GM18873 (cell line): ENCODE results near the gene MPPED1.

Experiments used
- ATAC-seq: cut with Tn5 transposase; IDR thresholded peaks from one replicate; pipeline ENCODE4 v1.9.1; 2021; ENCODE audit warnings: mild to moderate bottlenecking, moderate library complexity, moderate number of reproducible peaks; ENCODE audit not compliant: unreplicated experiment, low FRiP score

Gene MPPED1, protein sequence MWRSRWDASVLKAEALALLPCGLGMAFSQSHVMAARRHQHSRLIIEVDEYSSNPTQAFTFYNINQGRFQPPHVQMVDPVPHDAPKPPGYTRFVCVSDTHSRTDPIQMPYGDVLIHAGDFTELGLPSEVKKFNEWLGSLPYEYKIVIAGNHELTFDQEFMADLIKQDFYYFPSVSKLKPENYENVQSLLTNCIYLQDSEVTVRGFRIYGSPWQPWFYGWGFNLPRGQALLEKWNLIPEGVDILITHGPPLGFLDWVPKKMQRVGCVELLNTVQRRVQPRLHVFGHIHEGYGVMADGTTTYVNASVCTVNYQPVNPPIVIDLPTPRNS

DNA sequence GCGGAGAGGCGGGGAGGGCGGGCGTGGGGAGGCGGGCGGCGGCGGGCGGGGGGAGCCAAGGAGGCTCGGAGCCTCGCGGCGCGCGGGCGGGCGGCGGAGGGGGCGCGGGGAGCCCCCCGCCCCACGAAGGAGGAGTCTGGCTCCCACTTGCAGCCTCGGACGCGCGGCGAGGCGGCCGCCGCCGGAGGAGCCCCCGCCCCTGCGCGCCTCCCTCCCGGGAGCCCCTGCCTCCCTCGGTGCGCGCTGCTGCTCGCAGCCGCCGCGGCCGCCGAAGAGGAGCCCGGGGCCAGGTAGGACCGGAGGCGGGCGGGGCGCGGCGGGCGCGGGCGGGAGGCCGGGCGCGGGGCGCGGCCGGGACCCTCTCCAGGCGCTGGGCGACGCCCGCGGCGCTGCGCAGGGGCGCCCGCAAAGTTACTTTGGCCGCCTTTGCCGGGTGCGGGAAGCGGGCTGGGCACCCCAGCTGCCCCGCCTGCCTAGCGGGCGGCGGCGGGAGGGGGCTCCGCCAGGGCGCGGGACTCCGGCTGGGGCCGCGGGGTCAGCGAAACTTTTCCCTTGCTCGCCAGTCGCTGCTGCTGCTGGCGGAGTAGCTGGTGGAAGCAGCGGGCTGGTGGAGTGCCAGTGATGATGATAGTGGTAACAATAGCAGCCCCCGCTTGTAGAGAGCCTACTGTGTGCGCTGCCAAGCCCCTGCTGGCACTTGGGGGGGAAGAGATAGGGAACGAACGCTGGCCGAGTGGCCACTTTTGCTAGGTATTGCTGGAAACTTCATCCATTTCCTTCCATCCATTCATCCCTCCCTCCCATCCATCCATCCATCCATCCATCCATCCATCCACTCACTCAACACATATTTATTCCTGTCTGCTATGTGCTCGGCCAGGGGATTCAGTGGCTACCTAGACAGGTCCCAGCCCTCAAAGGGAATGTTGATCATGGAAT lies at the start of gene MPPED1:
Gene MPPED1, plus strand, starts transcription at position 146 of the 939 bp plus-strand sequence. CDS start 12,972 bp downstream, outside the sequence.
- no peak for ATAC-seq

DNA sequence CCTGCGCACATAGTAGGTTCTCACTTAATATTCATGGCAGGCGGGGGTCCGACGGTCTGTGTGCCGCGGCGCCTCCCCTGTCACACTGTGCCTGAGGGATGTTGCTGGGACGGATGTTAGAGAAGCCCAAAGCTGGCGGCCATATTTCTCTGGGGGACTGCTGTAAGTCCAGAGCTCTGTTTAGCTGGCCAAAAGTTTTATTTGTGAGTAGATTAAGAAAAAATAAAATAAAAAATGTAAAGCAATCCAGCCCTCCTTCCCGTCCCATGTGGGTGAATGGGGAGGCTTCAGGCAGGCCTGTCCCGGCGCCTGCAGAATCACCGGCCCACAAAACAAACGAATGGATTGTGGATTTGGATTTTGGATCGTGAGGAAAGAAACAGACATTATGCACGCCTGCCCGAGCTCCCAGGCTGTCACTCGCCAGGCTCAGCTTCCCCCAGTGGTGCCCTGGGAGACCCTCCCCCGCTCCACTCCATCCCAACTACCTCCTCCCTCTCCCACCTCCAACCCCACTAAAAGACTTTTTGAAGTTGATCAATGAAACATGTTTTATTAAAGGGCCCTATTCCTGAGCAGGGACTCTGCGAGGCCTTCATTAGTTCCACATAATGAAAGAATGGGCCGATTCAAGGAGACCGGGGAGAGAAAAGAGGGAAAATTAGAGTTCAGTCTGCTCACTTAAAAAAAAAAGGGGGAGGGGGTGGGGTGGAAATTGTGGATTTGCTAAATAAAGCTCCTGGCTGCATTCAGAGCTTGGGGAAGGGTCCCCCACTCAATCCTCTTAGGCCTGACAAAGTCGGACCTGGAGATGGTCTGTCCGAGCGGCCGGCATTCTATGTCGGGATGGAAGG lies 48.3 kb upstream of the MPPED1 start:
- ATAC-seq: no peak

DNA sequence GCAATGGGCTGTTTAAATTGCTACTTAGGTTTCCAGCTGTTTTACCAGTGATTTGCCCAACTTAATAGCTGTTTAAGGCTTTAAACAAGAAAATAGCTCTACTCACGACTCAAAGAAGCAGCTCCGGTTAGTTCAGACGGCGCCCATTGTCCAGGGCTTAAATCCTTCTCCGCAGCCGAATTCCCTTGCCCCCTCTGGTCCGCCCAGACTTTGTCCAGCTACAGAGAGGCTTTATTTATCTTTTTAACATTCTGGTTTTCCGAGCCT lies 47.7 kb upstream of the MPPED1 start:
- ATAC-seq: no peak

DNA sequence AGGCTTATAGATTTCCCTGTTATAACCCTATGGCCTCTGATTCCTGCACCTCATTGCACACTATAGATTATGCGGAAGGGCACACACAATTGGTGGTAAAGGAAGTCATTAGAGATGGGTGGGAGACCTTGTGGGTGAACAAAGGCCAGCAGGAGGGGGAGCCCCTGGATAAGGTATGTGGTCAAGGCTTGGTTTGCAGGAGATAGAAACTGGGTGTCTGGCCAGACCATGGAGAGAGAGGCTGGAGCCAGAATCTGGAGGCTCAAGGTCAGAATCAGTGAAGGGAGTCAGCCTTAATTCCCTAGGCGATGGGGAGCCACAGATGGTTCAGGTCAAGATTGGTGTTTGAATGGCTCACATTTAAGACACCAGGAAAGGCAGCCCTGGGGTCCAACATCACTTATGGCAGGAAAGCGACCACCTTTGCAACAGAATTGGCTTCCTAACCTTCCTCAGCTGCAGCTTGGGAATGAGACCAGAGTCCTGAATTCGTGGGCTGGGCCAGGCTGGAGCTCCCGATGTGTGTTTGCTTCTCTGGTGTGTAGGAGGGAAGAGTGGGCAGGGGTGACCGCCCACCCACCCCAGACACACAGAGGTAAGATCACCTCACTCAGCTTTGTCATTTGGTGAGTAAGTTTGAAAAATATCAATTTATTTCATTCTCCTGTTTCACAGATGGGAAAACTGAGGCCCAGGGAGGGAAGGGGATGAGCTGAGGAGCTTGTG lies 45.9 kb upstream of the MPPED1 start:
- no peak for ATAC-seq

DNA sequence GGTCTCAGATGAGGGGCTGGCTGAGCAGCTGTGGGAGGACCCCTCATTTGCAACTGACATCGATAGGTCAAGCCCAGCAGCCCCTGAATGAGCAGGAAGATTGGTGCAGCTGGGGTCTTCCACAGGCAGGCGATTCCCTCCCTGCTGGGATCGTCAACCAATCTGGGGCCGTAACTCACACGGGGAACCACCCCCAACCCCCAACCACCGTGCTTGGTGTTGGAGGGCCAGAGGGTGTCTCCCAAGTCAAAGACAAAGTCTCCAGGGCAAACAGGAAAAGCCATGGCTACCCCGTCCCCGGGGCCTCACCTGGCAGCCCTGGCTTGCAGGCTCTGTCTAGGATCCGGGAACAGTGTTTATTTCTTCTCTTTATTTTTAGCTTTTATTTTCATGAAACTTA lies 41.8 kb upstream of the MPPED1 start:
- no peak for ATAC-seq

DNA sequence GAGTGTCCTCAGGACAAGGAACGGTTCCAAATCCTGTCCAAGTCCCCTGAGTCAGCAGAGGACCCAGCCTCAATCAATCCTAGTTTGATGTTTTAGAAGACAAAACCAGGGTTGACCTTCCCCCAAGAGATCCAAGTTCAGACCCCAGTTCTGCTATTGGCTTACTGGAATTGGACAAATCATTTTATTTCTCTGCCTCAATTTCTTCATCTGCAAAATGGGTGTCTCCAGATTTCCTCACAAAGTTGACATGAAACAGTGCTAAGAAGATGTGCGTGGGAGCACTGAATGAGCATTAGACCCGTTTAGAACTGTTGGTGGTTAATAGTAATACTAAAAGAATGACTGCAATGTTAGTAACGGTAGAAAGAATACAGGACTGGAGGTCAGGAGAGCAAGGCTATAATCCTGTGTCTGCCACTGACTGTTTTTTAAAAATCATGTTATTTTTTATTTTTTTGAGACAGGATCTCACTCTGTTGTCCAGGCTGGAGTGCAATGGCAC lies 35.8 kb upstream of the MPPED1 start:
- no peak for ATAC-seq

DNA sequence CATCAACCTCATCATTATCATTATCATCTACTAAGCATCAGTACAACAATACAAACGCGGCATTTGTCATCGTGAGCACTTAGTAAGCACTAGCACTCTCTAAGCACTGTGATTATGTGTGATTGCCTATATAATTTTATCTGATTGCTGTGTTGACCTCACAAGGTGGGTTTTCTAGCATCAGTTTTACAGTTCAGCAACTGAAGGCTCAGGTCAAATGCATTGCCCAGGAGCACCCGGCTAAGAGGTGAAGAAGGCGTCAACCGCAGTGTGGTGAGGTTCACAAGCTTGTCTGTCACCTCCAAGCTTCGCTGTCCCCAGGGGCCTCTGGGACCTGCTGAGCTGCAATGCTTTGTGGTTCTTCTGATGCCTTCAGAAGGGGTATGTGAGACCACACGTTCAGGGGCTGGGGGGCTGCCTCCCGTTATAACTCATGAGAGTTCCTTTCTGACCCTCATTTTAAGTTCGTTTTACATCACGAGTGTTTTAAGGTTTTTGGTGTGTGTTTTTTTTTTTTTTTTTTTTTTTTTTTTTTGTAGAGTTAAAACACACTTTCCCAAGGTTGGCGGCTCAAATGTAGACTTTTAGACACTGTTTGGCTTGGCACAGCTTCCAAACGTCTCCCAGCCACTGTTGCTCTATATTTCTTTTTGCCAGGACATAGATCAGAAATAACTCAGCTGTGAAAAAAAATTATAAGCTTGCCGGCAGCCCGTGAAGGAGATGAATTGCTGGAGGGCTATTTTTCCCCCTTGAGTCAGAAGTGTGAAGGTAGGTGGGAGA lies 34.9 kb upstream of the MPPED1 start:
- ATAC-seq: no peak

DNA sequence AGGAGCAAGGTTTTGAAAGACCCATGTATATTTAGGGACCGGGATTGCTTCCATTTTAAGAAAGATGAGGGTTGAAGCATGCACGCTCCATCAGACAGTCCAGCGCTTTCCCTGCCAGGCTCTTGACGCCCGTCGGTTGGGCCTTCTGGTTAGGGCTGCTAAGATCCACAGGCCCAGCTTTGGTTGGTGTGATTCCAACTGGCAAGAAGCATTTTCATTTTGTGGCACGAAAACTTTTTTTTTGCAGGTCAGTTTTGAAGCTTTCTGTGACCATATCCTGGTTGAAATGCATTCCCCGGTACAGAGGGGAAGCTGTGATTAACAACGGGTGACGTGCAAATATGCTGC lies 34.3 kb upstream of the MPPED1 start:
- no peak for ATAC-seq

DNA sequence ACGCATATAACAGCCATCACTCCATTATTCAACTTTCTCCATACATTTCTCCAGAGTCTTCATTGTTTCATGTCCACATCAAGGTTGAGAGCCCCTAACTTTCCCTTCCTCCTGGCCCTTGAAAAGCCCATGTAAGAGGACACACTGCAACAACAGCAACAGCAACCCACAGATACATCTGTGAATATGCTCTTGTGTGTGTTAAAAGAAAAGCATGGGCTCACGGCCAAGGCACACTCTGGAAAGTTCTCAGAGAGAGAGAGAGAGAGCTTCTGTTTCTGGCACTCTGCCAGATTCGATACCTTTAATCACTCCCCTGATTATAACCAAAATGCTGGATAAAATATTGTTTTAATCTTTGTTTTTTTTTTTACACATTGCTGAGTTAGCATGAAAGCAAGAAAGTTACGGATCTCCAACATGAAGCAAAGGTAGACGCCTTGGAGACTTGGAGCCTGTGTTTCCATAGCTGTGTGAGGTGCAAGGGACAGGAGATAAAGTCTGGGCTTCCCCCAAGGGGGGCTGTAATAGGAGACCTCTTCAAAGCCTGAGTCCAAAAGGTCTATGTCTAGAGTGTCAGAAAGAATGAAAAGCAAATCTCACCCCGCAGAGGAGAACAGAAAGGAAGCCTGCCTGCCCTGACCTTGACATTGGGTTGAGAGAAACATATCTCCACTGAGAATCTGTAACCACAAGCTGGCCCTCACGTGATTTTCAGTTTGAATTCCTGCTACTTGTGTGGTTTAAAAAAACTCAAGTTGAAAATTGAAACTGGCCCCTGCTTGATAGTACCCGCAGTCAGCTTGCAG lies 33.7 kb upstream of the MPPED1 start:
- no peak for ATAC-seq

DNA sequence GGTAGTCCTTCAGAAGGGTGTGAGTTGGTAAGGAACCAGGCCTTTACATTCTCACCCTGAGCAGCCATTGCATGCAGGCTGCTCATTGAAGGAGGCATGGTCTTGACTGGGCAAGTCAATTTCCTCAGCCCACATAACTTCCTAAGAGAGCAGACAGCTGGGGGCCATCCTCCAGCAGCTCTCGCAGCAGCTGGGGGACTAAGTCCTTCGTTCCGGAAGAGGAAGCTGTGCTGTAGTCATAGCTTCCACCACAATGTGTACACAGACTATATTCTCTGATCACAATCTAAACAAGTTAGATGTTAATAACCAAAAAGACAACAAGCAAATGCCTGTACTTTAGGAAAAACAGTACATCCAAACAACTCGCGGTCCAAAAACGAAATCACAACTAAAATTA lies 30.1 kb upstream of the MPPED1 start:
- no peak for ATAC-seq

DNA sequence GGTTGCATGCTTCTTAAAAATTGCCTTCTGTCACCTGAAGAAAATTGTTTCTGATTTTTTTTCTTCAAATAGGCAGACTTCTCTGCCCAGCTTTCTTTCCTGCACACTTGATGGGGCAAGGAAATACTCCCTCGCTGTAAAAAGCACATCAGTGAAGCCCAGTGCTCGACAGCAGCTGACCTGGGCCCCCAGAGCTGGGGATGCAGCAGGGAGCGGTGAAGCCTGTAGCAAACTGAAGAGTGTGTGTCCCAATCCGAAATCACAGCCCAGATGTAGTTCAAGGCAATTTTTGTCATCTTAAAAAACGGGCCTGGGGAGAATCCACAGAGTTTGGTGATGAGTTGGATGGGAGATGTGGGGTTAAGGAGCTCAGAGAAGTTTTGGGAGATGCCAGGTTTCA lies 27.0 kb upstream of the MPPED1 start:
- no peak for ATAC-seq

DNA sequence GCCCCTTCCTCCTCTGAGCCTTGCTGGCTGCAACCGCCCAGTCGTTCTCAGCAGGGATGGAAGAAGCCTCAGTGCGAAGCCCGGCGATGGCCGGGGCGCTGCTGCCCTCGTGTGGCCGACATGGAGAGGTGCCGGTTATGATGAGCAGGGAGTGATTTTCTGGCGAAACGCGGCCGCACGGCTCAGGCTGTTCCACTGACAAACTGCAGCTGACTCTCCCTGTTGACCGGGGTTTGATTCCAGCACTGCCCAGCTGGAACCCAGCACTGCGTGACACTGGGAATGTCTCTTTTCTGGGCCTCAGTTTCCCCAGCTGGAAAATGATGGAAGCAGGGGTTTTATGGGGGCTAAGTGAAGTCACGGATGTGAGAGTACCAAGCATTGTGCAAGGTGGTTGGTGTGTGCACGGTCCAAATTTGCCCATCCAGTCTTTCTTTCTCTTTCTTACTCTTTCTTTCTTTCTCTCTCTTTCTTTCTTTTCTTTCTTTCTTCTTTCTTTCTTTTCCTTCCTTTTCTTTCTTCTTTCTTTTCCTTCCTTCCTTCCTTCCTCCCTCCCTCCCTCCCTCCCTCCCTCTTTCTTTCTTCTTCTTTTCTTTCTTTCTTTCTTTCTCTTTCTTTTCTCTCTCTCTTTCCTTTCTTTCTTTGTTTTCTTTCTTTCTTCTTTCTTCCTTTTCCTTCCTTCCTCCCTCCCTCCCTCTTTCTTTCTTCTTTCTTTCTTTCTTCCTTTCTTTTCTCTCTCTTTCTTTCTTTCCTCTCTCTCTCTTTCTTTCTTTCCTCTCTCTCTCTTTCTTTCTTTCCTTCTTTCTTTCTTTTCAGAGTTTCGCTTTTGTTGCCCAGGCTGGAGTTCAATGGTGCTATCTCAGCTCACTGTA lies 25.8 kb upstream of the MPPED1 start:
- no peak for ATAC-seq

DNA sequence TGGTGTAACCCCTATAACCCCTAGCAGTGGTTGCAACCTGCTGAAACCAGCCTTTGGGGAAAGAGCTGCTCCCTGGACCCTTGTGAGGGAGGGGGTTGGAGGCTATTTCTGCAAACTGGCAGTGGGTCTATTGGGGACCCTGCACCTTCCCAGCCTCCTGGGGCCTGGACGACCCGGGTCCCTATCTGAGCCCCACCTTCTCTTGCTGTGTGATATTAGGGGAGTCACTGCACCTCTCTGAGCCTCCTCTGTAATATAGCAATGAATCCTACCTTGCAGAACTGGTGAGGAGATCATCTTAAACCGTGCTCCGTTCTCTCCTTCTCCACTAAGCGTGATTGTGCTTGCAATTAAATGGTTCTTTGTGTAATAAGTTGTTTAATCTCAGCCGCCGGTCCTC lies 24.0 kb upstream of the MPPED1 start:
- no peak for ATAC-seq

DNA sequence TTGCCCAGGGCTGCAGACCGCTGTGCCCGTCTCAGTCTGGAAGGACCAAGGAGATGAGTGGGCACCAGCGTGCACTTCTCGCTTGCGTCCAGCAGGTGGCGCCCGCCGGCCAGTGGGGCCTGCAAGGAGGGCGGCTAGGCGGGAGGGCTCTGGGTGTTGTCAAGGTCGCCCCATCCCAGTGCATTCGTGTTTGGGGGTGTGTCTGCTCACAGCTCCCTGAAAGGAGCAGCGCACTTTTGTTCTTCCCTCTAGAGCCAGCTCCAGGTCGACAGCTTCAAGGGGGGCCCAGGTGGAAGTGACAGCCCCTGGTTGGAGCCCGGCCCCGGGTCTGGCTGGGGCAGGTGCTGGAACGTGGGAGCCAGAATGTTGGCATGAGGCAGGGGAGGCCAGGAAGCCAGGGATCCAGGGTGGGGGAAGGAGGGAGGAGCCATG lies 23.4 kb upstream of the MPPED1 start:
- ATAC-seq: no peak

DNA sequence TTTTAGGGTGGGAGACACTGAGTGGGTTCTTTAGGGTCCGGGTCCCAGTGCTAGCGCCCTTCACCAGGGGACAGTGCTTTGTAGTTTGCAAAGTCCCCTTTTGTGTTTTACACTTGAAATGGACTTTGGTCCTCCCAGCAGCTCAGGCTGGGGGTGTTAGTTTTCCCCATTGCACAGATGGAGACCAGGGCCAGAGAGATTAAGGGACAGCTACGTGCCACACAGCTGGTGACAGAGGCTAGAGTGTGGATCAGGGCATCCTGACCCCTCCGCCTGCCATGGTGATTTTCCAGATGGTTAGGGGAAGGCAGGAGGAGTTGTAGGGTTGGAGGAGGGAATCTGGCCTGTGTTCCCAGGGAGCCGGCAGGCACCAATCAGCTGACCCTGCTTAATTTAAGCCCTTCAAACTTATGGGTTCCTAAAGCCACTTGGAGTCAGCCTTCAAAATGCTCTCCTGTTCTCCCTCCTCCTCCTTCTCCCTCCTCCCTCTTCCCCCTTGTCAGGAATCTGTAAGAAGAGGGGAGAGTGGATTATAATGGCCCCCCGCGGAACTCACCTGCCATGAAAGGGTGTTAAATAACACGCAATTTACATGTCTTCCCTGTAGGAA lies 22.5 kb upstream of the MPPED1 start:
- no peak for ATAC-seq

DNA sequence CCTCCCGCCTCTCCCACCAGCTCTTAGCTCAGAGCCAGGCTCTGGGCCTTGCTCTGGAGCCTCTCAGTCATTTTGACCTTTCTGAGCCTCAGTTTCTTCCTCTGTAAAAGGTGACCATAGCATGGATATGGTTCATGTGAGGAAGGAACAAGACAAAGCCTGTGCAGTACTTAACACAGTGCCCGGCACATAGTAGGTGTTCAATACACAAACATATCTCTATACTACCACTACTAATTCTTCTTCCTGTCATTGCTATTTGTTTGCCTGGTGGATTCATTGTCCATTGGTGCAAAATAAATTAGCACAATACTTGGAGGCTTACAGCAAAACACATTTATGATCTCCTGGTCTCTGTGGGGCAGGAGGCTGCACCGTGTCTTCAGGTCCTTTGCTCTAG lies 21.6 kb upstream of the MPPED1 start:
- ATAC-seq: no peak

DNA sequence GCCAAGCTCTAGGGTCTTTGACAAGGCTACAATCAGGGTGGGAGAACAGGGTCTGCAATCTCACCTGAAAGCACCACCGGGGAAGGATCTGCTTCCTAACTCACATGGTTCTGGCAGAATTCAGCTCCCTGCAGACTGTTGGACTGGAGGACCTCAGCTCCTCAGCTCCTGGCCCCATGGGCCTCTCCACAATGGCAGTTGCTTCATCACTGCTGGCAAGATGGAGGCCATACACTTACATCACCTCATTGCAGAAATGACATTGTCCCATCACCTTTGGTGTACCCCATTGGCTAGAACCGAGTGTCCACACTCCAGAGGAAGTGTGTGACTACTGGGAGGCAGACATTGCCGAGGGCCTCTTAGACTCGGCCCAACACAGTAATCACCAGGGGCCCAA lies 20.9 kb upstream of the MPPED1 start:
- no peak for ATAC-seq
